ENCODE data around the gene NKX6-1.

DNA sequence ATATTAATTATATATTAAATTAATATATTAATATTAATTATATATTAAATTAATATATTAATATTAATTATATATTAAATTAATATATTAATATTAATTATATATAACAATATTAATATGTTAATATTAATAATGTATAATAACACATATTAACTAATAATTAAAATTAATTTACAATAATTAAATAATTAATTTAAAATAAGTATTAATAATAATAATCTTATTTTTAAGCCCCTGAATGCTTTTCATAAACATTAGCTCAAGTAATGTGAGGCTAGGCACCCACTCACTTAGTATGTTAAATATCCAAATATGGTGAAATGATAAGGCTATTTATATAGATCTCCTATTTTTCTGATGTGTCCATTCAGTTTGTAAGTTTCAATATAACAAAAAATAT lies 26.9 kb downstream of the NKX6-1 start:
- TF ChIP-seq EZH2 (IDR thresholded peaks at IDR 0.05; ENCODE audit: low read length, missing control alignments) = no peak
- TF ChIP-seq, protein P1, sequence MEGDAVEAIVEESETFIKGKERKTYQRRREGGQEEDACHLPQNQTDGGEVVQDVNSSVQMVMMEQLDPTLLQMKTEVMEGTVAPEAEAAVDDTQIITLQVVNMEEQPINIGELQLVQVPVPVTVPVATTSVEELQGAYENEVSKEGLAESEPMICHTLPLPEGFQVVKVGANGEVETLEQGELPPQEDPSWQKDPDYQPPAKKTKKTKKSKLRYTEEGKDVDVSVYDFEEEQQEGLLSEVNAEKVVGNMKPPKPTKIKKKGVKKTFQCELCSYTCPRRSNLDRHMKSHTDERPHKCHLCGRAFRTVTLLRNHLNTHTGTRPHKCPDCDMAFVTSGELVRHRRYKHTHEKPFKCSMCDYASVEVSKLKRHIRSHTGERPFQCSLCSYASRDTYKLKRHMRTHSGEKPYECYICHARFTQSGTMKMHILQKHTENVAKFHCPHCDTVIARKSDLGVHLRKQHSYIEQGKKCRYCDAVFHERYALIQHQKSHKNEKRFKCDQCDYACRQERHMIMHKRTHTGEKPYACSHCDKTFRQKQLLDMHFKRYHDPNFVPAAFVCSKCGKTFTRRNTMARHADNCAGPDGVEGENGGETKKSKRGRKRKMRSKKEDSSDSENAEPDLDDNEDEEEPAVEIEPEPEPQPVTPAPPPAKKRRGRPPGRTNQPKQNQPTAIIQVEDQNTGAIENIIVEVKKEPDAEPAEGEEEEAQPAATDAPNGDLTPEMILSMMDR (conservative IDR thresholded peaks at IDR 0.05 in 1 of 2, IDR thresholded peaks at IDR 0.05 in 1 of 2; ENCODE audit: low read depth in 1 of 2, low read length in 2 of 2) = no peak

All from fibroblast of lung (primary cell).